Psoas muscle (tissue), 8 donors: ENCODE data around the gene C14orf180. TPM values are rescaled to one million over a fixed set of nuclear protein-coding genes. Genes with fewer than 3 reads are reported as not detected.

ENCODE experiments used
- ATAC-seq, 4 donors: fragments of 200-7000 bp; cut with Tn5 transposase; one replicate each; pipeline ENCODE4 v1.9.1; 2020; ENCODE audit warnings: moderate library complexity in 3 of 4, mild to moderate bottlenecking in 2 of 4
- DNase-seq, 2 donors: peaks; one replicate each; pipeline ENCODE4 v3.0.0-alpha.2; 2020
- H3K27ac ChIP-seq: fragments of 200-600 bp; one replicate; pipeline ENCODE4 v1.8.0; 2022
- H3K27me3 ChIP-seq, 3 donors: fragments of 200-600 bp in 1 of 3; one replicate each; pipeline versions ENCODE4 v1.6.1 to v1.8.0; 2013 to 2022; ENCODE audit warnings: low read length in 2 of 3, mild to moderate bottlenecking in 2 of 3, moderate library complexity in 1 of 3; ENCODE audit not compliant: insufficient read depth in 3 of 3
- H3K36me3 ChIP-seq, 2 donors: fragments of 200-600 bp in 1 of 2; one replicate each; pipeline versions ENCODE4 v1.6.1 to v1.8.0; 2013 to 2022; ENCODE audit warnings: low read depth in 1 of 2, mild to moderate bottlenecking in 1 of 2, moderate library complexity in 1 of 2; ENCODE audit not compliant: insufficient read depth in 1 of 2
- H3K4me1 ChIP-seq: fragments of 200-600 bp; one replicate; pipeline ENCODE4 v1.8.0; 2022
- H3K4me3 ChIP-seq: fragments of 200-600 bp; one replicate; pipeline ENCODE4 v1.8.0; 2022; ENCODE audit warnings: mild to moderate bottlenecking
- H3K9me3 ChIP-seq: fragments of 200-600 bp; one replicate; pipeline ENCODE4 v1.8.0; 2022
- CTCF ChIP-seq: fragments of 200-600 bp; IDR thresholded peaks from one replicate; pipeline ENCODE4 v1.8.0; 2022; ENCODE audit warnings: antibody characterized with exemption
- WGBS, 3 donors: extraction: QIAGEN DNeasy Blood & Tissue Kit; methylation state at CpG; one replicate each; pipeline versions ENCODE4 v1.1.6 to v1.1.7; 2013; 5-methylcytosine and 5-hydroxymethylcytosine counted together
- intact Hi-C, 2 donors: fragments of 100-400 bp; cut with DNase I; formaldehyde crosslinking; loops; one replicate each; pipeline versions ENCODE4 v1.11.0 to v1.14.2; 2022
- polyA plus RNA-seq, 3 donors: library from polyadenylated mRNA; stranded (reverse); fragments of 200-250 nt; gene quantifications; one replicate each; pipeline ENCODE4 v1.2.3, GENCODE V29; 2013
- total RNA-seq, 4 donors: library from RNA; stranded (reverse); fragmentation: NEBNext Ultra II Directional in 2 of 4; extraction: Animal tissue kit (Norgen Biotek cat#: 25700) in 2 of 4; gene quantifications; one replicate each; pipeline versions ENCODE4 v1.2.1 to v1.2.4, GENCODE V29; 2021 to 2023
- donor health status: healthy with polysubstance abuse.
- donor health status: DM: no; HTN: no; CAD: no; lungs with moderate emphysema.
- donor health status: Bipolar disorder and iron deficiency.
- donor health status: healthy.
- donor health status: DM: yes; HTN: yes; CAD: no.
- donor health status: DM: no; HTN: no; CAD: no.
- donor health status: DM: no; HTN: no; CAD: no.
- donor health status: DM: yes; HTN: yes; CAD: no.

The C14orf180 gene
- total and polyA plus RNA-seq, 7 donors = 0.32 to 7.3 (median 0.58) TPM

GRCh38 chr14:104572668-104573067 is 6.9 kb upstream of the C14orf180 start:
- peaks cover 0 to 13% (median 2%) of the 10 kb centered on the region in 3 donors for H3K27me3 ChIP-seq
- ATAC-seq = no peak
- intact Hi-C loops = loop anchor here in 1 of 2 donors (5.0 kb wide), 1 partner anchor 495 kb away; no protein-coding TSS in a partner anchor
- TF ChIP-seq CTCF = no peak
- no peak overlapping the region for H3K27ac ChIP-seq
- WGBS, 3 donors = 84 to 91% (median 84%) methylated on average over 7 of the region's 7 CpGs
- no peak for DNase-seq
- H3K4me1 ChIP-seq = peaks cover 3% of the 10 kb centered on the region
- H3K36me3 ChIP-seq = no peaks in the 10 kb centered on the region
- H3K4me3 ChIP-seq = no peak overlapping the region
- H3K9me3 ChIP-seq = no peaks in the 10 kb centered on the region

- H3K27me3 ChIP-seq = peaks cover 0 to 4% (median 2%) of the 10 kb centered on the region in 3 donors
These were observed 5.6 kb upstream of the C14orf180 start for GRCh38 chr14:104573930-104574329.

DNA sequence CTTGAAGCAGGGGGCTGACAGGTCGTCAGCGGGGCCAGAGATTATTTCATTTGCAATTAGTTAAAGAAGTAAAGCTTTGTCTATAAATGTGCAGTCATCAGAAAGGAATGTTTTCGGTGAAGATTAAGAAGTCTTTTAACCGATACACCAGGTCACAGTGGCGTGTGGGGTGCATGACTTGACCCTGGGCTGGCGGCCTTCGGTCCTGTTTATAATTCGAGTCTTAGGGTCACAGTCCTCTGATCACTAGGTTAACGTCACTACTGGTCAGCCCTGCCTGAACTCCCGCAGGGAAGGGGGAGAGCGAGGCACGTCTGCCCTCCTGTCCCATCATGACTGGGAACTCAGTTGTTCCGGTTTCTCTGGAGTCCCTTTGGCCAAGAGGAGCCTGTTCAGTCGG is 5.0 kb upstream of the C14orf180 start:
- no peak overlapping the region for H3K27ac ChIP-seq
- peaks cover 0 to 4% (median 0%) of the 10 kb centered on the region in 3 donors for H3K27me3 ChIP-seq
- no peaks in the 10 kb centered on the region for H3K36me3 ChIP-seq
- intact Hi-C loops = loop anchor here in 1 of 2 donors (5.0 kb wide), 1 partner anchor 497 kb away; no protein-coding TSS in a partner anchor
- DNase-seq (no peak), ATAC-seq (no peak)
- TF ChIP-seq CTCF = no peak
- H3K4me3 ChIP-seq = no peak overlapping the region
- H3K4me1 ChIP-seq = peaks cover 20% of the 10 kb centered on the region
- no peaks in the 10 kb centered on the region for H3K9me3 ChIP-seq
- WGBS, 3 donors = 80 to 86% (median 84%) methylated on average over 14 of the region's 14 CpGs

More at GRCh38 chr14:104573930-104574329, 5.6 kb upstream of the C14orf180 start:
- intact Hi-C loops = loop anchor here in 1 of 2 donors (5.0 kb wide), 1 partner anchor 497 kb away; no protein-coding TSS in a partner anchor
- Histone ChIP-seq H3K4me1 (peaks cover 14% of the 10 kb centered on the region), H3K27ac (no peak overlapping the region), H3K4me3 (no peak overlapping the region), H3K9me3 (no peaks in the 10 kb centered on the region), H3K36me3 (no peaks in the 10 kb centered on the region)
- 57 to 66% (median 65%) methylated on average over 9 of the region's 9 CpGs for WGBS, 3 donors
- no peak for TF ChIP-seq CTCF
- DNase-seq = no peak
- ATAC-seq = peak in 1 of 4 donors; percentile 32

GRCh38 chr14:104574978-104575583 is 4.5 kb upstream of the C14orf180 start:
- H3K4me1 ChIP-seq = peaks cover 25% of the 10 kb centered on the region
- no peaks in the 10 kb centered on the region for H3K9me3 ChIP-seq
- intact Hi-C loops = loop anchor here in 1 of 2 donors (5.0 kb wide), 1 partner anchor 498 kb away; no protein-coding TSS in a partner anchor
- H3K4me3 ChIP-seq = no peak overlapping the region
- H3K27ac ChIP-seq = no peak overlapping the region
- no peak for TF ChIP-seq CTCF
- DNase-seq = no peak
- 85 to 90% (median 87%) methylated on average over 30 to 31 of the region's 31 CpGs for WGBS, 3 donors
- H3K27me3 ChIP-seq = peaks cover 0 to 4% (median 0%) of the 10 kb centered on the region in 3 donors
- no peaks in the 10 kb centered on the region for H3K36me3 ChIP-seq
- no peak for ATAC-seq
